Spleen (tissue), 7 donors: ENCODE results near the gene STKLD1.

ENCODE experiments used
- CTCF ChIP-seq, 11 experiments: fragments of 200-600 bp in 7 of 11; fragments of 450-650 bp in 4 of 11; sonication (generic) in 4 of 11; IDR thresholded peaks in 8 of 11; conservative IDR thresholded peaks in 3 of 11; 1 replicate in 7 of 11; 2 replicates in 4 of 11; pipeline versions ENCODE4 v1.4.0 to v1.8.0; 2016 to 2021; ENCODE audit warnings: antibody characterized with exemption in 11 of 11, inconsistent platforms in 4 of 11, mild to moderate bottlenecking in 1 of 11
- POLR2A ChIP-seq, 3 donors: fragments of 450-650 bp; IDR thresholded peaks; one replicate each; pipeline ENCODE4 v1.5.1; 2017; ENCODE audit warnings: antibody characterized with exemption in 3 of 3, mild to moderate bottlenecking in 1 of 3
- donor health status: DM: no; HTN: no; CAD: no; lungs with moderate emphysema.
- donor health status: DM: no; HTN: no; CAD: no.
- donor health status: DM: no; HTN: no; CAD: no.

DNA sequence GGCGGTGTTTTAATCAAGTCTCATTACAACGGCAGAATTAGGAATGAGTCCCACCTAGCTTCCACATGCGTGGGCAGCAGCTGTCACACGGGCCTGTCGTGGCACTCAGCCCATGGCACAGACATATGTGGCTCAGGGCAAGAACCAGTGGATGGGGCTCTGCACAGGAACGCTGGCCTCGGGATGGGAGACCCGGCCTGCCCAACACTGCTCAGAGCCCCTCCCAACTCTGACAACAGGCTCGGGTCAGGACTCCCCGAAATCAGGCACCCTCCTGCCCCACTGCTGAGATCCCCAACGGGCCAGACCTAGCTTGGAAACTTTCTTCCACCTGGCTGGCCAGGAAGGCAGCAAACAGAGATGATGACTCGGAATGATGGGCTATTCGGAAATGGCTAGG lies 35.2 kb upstream of the STKLD1 start:
- TF ChIP-seq CTCF (IDR thresholded peaks at IDR 0.05 in 8 of 11, conservative IDR thresholded peaks at IDR 0.05 in 3 of 11) (no peak), POLR2A (IDR thresholded peaks at IDR 0.05) (no peak)
